ENCODE measurements around the gene NLRP1. TPM values are rescaled to one million over a fixed set of nuclear protein-coding genes. Genes with fewer than 3 reads are reported as not detected.

NLRP1 gene
- total RNA-seq (2022) = 29.0 and 33.5 TPM in 2 replicates
- percentile 65 among the genes with signal in this experiment for Bru-seq, nascent RNA
- BruChase-seq, experiment 1, labeled RNA remaining after a 6-hour chase = percentile 68 among the genes with signal in this experiment
- percentile 63 among the genes with signal in this experiment for BruChase-seq, experiment 2, labeled RNA remaining after a 2-hour chase
- long read RNA-seq, full-length matches to known transcripts = 12 of 58 reads
- long read RNA-seq, partial matches to known transcripts = 13 of 58 reads
- long read RNA-seq, other reads (novel, unspliced or antisense) = 33 of 58 reads

DNA sequence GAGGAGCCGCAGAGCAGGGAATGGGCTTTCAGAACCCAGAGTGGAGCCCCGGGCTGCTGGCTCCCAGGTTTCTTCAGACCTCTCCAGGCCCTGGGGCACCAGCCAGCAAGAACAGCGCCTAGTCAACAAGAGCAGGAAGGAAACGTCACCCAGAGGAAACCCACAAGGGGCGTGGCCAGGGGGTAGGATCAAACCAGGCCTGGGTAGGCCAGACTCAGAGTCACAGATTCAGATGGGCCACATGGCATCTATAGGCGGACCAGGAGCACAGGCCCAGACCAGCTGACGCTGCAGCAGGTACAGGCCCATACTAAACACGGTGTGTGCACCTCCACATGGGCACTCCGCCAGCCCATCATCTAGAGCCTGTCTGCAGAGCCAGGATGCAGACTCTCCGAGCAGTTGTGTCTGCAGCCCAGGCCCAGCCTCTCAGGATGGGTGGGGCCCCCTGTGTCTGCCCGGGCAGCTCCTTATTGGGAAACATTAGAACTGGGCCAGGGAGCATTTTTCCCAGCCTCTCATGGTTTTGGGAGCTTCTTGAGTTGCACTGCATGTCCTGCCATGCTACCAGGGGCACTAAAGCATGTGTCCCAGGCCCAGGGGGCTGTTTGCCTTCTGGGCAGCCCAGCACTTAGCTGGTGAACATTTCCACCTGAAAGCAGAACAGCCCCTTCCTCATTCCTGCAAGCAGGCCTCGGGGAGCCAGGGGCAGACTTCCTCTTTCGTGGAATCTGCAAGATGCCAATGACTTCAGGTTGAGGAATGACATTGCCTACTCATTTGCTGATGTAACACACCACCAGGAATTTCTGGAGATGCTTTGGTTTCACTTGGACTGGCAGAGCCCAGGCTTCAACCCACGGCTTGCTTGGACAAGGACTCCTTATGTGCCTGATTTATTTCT is at the start of gene NLRP1:
TSS of gene NLRP1 (minus strand) at position 127 of the 904 bp plus-strand sequence. CDS start 552 bp downstream, outside the sequence.
- Mint-ChIP-seq H3K27me3 (ENCODE audit: insufficient read depth, unreplicated experiment) (peaks cover 10% of the 10 kb centered on the region), H3K9me3 (ENCODE audit: unreplicated experiment) (no peaks in the 10 kb centered on the region), H3K27ac (ENCODE audit: low read depth, unreplicated experiment) (peak within 1 kb of the TSS; percentile 96), H3K4me3 (ENCODE audit: unreplicated experiment) (peak within 1 kb of the TSS; percentile 72), H3K4me1 (ENCODE audit: insufficient read depth, unreplicated experiment) (peaks cover 28% of the 10 kb centered on the region), H3K36me3 (ENCODE audit: insufficient read depth, unreplicated experiment) (peaks cover 6% of the 10 kb centered on the region)
- BruUV-seq (replicated peaks) = TSS peak; percentile 39
- intact Hi-C loops (cut with micrococcal nuclease) = loop anchor here (1.0 to 2.0 kb wide), 2 partner anchors 78 to 98 kb away; partner anchors contain the start of genes DERL2 and MIS12
- ChIA-PET CTCF (interaction anchor here (0.6 to 2.3 kb wide), 5 partner anchors 695 to 852 kb away, joined by 3 to 6 read pairs (median 5); no protein-coding TSS in a partner anchor), POLR2A (interaction anchor here (0.5 to 1.8 kb wide), 8 partner anchors 18 to 1061 kb away, joined by 3 to 11 read pairs (median 3); partner anchors contain the start of genes DERL2, DHX33 and MIS12)
- TF ChIP-seq, protein P1, sequence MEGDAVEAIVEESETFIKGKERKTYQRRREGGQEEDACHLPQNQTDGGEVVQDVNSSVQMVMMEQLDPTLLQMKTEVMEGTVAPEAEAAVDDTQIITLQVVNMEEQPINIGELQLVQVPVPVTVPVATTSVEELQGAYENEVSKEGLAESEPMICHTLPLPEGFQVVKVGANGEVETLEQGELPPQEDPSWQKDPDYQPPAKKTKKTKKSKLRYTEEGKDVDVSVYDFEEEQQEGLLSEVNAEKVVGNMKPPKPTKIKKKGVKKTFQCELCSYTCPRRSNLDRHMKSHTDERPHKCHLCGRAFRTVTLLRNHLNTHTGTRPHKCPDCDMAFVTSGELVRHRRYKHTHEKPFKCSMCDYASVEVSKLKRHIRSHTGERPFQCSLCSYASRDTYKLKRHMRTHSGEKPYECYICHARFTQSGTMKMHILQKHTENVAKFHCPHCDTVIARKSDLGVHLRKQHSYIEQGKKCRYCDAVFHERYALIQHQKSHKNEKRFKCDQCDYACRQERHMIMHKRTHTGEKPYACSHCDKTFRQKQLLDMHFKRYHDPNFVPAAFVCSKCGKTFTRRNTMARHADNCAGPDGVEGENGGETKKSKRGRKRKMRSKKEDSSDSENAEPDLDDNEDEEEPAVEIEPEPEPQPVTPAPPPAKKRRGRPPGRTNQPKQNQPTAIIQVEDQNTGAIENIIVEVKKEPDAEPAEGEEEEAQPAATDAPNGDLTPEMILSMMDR (IDR thresholded peaks at IDR 0.05; ENCODE audit: unreplicated experiment) = no peak
- DNase-seq (ENCODE audit: unreplicated experiment) = peak; percentile 98

DNA sequence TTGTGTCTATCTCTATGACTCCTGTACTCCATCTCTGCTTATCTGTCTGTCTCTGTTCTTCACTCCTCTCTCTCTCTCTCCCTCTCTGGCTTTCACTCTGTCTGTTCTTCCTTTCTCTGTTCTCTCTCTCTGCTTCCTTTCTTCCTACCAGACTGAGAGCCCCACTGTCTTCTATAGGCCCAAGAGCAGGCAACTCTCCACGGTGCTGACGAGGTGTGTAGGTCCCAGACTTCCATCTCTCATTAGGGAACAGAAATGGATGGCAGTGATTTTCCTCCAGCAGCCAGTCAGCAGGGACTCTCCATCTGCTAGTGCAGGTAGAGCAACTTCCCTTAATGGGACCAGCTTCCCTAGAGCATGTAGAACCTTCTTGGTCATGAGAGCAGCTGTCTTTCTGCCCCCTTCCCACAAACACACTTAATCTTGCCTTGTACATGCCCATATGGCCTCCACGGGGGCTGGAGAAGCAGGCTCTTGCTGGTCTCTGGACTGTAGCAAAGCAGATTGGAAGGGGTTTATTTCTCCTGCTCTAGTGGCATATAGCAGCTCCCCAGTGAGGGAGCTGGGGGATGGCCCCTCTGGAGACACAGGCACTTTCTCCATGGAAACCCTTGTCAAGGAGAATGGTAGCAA is 47.8 kb upstream of the NLRP1 start:
- no TSS peak for BruUV-seq (replicated peaks)
- POLR2A ChIA-PET = no interaction called here

DNA sequence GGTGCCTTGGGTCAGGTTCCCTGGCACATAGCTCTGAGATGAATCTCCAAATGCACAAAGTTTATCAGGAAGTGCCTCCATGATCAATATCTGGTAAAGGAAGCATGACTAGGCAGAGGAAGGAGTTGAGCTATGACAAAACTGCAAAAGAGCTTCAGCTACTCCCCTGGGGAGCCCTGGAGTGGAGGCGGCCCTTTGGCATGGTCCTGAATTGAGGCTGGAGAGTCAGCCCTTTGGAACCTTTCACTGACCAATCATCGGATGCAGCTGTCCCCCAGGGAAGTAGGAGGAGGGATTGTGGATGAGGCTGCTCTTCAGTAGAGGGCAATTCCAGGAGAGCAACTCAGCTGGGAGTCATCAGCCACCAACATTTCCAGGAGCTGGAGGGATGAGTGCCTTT is 46.1 kb upstream of the NLRP1 start:
- no peak for DNase-seq (ENCODE audit: unreplicated experiment)
- TF ChIP-seq, protein P1 (IDR thresholded peaks at IDR 0.05; ENCODE audit: unreplicated experiment) = no peak
- intact Hi-C loops (cut with micrococcal nuclease) = no loop called here
- Mint-ChIP-seq H3K27me3 (ENCODE audit: insufficient read depth, unreplicated experiment) (peaks cover 76% of the 10 kb centered on the region), H3K27ac (ENCODE audit: low read depth, unreplicated experiment) (no peak overlapping the region), H3K4me1 (ENCODE audit: insufficient read depth, unreplicated experiment) (no peaks in the 10 kb centered on the region), H3K4me3 (ENCODE audit: unreplicated experiment) (no peak overlapping the region), H3K9me3 (ENCODE audit: unreplicated experiment) (no peaks in the 10 kb centered on the region), H3K36me3 (ENCODE audit: insufficient read depth, unreplicated experiment) (no peaks in the 10 kb centered on the region)
- ChIA-PET POLR2A (no interaction called here), CTCF (no interaction called here)
- no TSS peak for BruUV-seq (replicated peaks)

More for the DNA sequence above, 47.8 kb upstream of the NLRP1 start:
- Mint-ChIP-seq H3K27ac (ENCODE audit: low read depth, unreplicated experiment) (no peak overlapping the region), H3K36me3 (ENCODE audit: insufficient read depth, unreplicated experiment) (no peaks in the 10 kb centered on the region), H3K9me3 (ENCODE audit: unreplicated experiment) (no peaks in the 10 kb centered on the region), H3K27me3 (ENCODE audit: insufficient read depth, unreplicated experiment) (peaks cover 74% of the 10 kb centered on the region), H3K4me3 (ENCODE audit: unreplicated experiment) (no peak overlapping the region), H3K4me1 (ENCODE audit: insufficient read depth, unreplicated experiment) (no peaks in the 10 kb centered on the region)
- CTCF ChIA-PET = interaction anchor here (0.7 kb wide), 1 partner anchor 122 kb away, joined by 3 read pairs; no protein-coding TSS in a partner anchor
- TF ChIP-seq, protein P1 (IDR thresholded peaks at IDR 0.05; ENCODE audit: unreplicated experiment) = no peak
- intact Hi-C loops (cut with micrococcal nuclease) = no loop called here
- DNase-seq (ENCODE audit: unreplicated experiment) = no peak

Measured in MCF 10A (cell line).